A204.1 (cell line): ENCODE measurements around the gene VPS37D.
"Not testable (repeated sequence)": the region's sequence is repeated elsewhere in the genome, so short reads cannot be mapped to it uniquely, and the experiment has no call there.

ENCODE experiments used
- FAIRE-seq: peaks from 2 replicates; lab custom pipeline; 2012; peaks lifted over from hg19 to GRCh38; lab: Jason Lieb, UNC

Gene VPS37D, protein sequence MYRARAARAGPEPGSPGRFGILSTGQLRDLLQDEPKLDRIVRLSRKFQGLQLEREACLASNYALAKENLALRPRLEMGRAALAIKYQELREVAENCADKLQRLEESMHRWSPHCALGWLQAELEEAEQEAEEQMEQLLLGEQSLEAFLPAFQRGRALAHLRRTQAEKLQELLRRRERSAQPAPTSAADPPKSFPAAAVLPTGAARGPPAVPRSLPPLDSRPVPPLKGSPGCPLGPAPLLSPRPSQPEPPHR

GRCh38 chr7:73667344-73668102 lies at the start of gene VPS37D:
VPS37D (plus strand) TSS chr7:73667831; CDS start chr7:73667959, 128 bp downstream.
- FAIRE-seq: no peak

DNA sequence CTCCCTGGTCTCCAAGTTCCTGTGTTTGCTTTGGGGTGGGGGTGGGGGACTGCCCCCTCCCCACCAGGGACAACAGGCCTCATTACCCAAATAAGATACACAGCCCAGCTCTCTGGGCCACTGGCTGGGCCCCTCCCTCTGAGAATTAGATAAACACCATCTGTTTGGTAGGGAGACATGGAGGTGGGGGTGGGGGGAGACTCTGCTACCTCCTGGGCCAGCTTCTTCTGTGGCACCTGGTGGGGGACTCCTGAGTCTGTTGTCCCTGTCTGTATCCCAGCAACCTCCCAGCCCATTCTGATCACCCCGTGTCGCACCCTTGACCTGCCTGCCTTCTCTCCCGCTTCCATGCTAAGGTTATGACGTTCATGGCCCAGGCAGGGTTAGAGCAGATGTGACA lies 49.1 kb upstream of the VPS37D start:
- no peak for FAIRE-seq

DNA sequence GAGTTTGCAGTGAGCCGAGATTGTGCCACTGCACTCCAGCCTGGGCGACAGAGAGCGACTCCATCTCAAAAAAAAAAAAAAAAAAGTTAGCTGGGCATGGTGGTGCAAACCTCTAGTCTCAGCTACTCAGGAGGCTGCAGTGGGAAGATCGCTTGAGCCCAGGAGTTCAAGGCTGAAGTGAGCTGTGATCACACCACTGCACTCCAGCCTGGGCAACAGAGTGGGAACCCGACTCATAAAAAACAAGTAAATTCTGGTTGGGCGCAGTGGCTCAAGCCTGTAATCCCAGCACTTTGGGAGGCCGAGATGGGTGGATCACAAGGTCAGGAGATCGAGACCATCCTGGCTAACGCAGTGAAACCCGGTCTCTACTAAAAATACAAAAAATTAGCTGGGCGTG lies 48.2 kb upstream of the VPS37D start:
- not testable (repeated sequence) for FAIRE-seq

- no peak for FAIRE-seq
Observed at GRCh38 chr7:73621168-73622063, 46.2 kb upstream of the VPS37D start.

DNA sequence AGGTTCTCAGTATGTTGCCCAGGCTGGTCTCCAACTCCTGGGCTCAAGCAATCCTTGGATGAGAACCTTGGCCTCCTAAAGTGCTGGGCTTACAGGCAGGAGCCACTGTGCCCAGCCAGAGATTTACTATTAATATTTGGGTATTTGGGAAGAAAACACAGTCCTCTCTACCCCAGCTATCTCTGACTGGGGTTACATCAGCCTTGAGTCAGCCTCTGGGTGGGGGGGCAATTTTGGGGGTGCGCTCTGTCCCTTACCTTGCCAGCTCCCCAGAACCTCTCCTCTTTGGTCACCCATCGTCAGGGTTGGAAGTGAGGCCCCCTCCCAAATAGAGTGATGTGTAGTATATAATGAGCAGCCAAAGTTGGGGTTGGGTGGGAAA lies 45.1 kb upstream of the VPS37D start:
- no peak for FAIRE-seq

GRCh38 chr7:73622909-73623797 lies 44.5 kb upstream of the VPS37D start:
- no peak for FAIRE-seq

- no peak for FAIRE-seq
Observed at GRCh38 chr7:73623798-73624668, 43.6 kb upstream of the VPS37D start, which contains the start of gene MLXIPL. MLXIPL (minus strand) TSS chr7:73624522; CDS start chr7:73624492, 30 bp downstream.

DNA sequence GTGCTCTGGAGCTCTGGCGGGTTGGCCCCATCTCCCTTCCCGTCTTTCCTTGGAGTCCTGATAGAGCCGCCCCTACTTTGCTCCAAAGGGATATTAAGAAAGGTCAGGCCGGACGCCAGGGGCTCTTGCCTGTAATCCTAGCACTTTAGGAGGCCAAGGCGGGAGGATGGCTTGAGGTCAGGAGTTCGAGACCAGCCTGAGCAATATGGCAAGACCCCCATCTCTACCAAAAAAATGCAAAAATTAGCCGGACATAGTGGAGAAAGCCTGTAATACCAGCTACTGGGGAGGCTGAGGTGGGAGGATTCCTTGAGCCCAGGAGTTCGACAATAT lies 43.0 kb upstream of the VPS37D start:
- FAIRE-seq: no peak

GRCh38 chr7:73625276-73625675 lies 42.4 kb upstream of the VPS37D start:
- no peak for FAIRE-seq

GRCh38 chr7:73626814-73627213 lies 40.8 kb upstream of the VPS37D start:
- FAIRE-seq: no peak

GRCh38 chr7:73628504-73628903 lies 39.1 kb upstream of the VPS37D start:
- FAIRE-seq: no peak

DNA sequence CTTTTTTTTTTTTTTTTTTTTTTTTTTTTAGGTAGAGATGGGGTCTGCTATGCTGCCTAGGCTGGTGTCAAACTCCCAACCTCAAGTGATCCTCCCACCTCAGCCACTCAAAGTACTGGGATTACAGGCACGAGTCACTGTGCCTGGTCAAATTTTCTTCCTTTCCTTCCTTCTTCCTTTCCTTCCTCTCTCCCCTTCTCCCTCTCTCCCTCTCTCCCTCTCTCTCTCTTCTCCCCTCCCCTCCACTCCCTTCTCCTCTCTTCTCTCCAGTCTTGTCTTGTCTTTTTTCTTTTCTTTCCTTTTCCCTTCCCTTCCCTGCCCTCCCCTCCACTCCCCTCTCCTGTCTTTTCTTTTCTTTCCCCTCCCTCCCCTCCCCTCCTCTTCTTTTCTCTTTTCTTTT lies 36.1 kb upstream of the VPS37D start:
- FAIRE-seq: no peak

- FAIRE-seq: no peak
Observed at GRCh38 chr7:73633323-73633722, 34.3 kb upstream of the VPS37D start.

- FAIRE-seq: no peak
Observed at GRCh38 chr7:73633844-73634243, 33.8 kb upstream of the VPS37D start.

DNA sequence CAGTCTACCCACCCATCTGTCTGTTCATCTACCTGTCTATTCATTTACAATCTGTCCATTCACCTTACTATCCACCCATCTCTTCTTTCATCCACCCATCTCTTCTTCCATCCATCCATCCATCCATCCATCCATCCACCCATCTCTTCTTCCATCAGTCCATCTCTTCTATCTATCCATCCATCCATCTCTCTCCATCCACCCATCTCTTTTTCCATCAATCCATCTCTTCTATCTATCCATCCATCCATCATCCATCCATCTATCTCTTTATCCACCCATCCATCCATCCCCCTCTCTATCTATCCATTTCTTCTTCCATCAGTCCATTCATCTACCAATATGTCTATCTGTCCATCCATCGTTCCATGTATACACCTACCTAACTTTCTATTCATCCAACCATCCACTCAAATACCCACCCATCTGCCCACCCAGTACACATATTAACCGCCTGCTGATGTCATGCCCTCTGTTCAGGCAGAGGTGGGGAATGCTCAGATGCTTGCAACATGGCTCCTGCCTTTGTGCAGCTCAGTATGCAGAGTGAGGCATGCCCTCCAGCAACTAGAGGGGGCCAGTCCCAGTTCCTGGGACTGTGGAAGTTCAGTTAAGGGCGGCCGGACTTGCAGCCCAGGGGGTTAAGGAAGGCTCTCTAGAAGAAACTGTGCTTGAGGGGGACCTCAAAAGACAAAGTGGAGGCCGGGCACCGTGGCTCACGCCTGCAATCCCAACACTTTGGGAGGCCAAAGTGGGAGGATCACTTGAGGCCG lies 32.0 kb upstream of the VPS37D start:
- FAIRE-seq: no peak

GRCh38 chr7:73638911-73639310 lies 28.7 kb upstream of the VPS37D start:
- no peak for FAIRE-seq

DNA sequence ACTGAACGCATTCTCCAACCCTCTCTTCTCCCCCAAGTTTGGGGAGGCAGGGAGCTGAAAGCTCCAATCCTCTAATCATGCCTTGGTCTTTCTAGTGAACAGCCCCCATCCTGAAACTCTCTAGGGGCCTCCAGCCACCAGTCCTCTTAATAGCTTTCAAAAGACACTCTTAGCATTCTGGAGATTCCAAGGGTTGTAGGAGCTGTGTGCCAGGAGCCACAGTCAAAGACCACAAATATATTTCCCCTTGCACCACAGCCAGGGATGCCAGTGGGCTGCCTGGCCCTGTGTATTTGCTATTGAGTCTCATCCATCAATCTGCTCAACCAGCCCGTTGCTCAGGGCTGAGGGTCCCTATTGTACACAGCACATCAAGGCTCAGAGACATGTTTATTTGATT lies 24.8 kb upstream of the VPS37D start:
- no peak for FAIRE-seq

DNA sequence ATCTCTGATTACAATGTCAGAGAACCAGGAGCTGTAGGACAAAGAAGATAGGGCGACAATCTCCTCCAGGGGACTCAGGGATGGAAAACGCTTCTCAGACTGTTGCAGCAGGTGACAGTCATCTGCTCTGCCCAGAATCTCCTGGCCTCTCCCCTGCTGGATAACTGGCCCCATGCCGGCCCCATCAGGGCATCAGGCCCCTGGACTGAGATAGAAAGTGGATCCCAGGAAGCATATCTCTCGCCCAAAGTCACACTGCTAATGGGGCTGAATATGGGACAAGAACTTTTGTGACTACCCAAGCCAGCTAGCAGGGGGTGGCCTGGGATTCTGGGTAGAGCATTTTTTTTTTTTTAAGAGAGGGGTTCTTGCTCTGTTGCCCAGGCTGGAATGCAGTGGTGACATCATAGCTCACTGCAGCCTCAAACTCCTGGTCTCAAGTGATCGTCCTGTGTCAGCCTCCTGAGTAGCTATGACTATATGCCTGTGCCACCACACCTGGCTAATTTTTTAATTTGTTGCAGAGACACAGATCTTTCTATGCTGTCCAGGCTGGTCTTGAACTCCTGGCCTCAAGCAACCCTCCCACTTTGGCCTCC lies 22.8 kb upstream of the VPS37D start:
- no peak for FAIRE-seq

GRCh38 chr7:73645643-73646174 lies 21.9 kb upstream of the VPS37D start:
- no peak for FAIRE-seq
